Fibroblast of the conjunctiva (primary cell): ENCODE measurements around the gene FOXQ1.

Source experiments
- DNase-seq: peaks from one replicate; pipeline ENCODE4 v3.0.0-alpha.2; 2010; ENCODE audit warnings: low read depth

FOXQ1 gene

DNA sequence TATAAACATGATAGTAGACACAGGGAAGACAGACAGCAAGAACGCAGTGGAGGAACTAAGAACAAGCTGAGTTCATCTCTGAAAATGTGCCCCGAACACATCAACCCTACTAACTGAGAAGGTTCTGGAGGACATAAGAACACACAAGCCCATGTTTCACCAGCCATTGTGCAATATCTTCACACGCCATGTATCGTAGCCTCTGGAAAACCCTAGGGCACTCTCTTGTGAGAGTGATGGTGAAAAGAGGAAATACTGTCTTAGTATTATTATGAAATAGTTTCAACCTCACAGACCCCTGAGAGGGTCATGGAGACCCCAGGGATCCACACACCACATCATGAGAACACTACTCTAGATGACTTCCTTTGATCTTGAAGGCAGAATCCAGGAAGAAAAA is 51.4 kb downstream of the FOXQ1 start:
- no peak for DNase-seq

DNA sequence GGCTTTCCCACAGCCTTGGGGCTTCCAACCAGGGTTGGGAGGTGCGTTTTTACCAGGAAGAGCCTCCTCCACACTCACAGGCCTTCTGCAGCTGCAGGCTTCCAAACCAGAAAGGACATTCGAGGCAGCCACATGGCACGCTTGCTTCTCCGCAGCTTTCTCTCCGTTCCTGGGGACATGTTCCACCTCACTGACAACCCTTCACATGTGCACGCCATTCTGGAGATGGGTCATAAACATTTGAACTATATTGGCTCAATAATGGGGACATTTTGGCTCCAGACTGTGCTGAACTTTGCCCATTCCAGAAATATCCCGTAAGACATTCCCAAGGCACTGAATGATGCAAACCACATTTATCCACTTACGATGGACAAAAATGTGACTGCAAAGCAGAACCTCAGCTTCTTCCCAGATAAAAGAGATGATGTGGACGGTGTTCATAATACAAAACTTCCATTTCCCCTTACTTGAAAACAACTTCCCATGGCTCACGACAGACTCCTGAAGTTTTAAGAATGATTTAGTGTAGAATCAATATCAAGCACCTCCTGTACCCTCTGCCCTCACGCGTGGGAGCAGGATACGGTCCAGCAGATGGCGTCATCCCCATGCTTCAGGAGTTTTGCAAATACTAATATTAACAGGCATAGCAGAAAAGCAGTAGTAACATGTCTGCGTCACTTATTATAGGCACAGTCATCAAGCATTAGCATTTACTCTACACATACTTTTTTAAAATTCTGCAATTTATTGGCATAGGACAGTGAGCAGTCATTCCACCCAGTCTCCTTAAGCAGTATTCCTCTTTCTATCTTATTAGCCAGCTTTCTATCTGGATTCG is 52.1 kb downstream of the FOXQ1 start:
- DNase-seq = no peak
